ENCODE results near the gene RNF4. TPM values are rescaled to one million over a fixed set of nuclear protein-coding genes. Genes with fewer than 3 reads are reported as not detected.
"Not testable (repeated sequence)": the region's sequence is repeated elsewhere in the genome, so short reads cannot be mapped to it uniquely, and the experiment has no call there.

RNF4 gene
- total and polyA plus RNA-seq, 2 experiments from 2014 or later = 63.1 to 66.5 TPM

DNA sequence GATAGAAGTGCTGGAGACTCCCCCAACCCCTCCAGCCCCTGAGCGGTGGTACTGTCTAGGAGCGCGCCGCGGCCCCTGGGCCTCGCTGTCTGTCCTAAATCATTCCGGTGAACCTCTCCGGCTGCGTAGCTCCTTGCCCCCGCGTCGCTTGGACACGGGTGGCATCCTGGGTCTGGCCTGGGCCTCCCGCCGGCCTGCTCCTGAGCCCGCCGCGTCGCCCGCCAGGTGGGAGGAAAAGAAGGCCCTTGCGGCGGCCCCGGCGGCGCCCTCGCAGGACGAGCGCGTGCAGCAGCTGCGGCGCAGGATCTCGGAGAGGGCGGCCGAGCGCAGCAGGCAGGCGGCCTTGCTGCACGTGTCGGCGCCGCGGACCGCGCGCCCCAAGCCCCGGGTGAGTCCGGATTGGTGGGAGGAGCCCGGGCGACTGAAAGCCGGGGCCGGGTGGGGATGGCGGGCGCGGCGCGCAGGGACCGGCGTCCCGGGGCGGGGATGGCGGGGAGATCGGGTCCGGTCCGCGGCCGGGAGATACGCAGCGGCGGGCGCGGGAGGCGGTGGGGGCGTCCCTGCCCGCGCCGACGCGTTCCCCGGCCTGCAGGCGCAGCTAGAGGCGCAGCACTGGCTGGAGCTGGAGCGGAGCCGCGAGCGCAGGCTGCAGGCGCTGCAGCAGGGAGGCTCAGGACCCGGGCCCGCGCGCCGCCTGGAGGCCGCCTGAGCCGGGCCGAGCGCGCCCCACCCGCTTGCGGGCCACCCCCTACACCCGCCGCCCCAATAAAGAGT lies 6.5 kb upstream of the RNF4 start:
- Histone ChIP-seq H3K4me1 (ENCODE audit: insufficient read depth) (no peaks in the 10 kb centered on the region), H3K79me2 (ENCODE audit: insufficient read depth) (peaks cover 10% of the 10 kb centered on the region), H3K36me3 (ENCODE audit: low read depth) (no peaks in the 10 kb centered on the region), H3K9me2 (ENCODE audit: insufficient read depth) (no peaks in the 10 kb centered on the region), H3K4me2 (ENCODE audit: unreplicated experiment) (peak overlapping the region; percentile 81), H4K20me1 (ENCODE audit: insufficient read depth) (no peaks in the 10 kb centered on the region), H3K27ac (no peak overlapping the region), H2AFZ (peak overlapping the region; percentile 75), H3K4me3 (peak overlapping the region; percentile 70), H3F3A (ENCODE audit: insufficient read depth) (no peaks in the 10 kb centered on the region), H3K9me3 (ENCODE audit: low read depth) (no peaks in the 10 kb centered on the region), H3K27me3 (replicated peaks; ENCODE audit: insufficient read depth) (no peaks in the 10 kb centered on the region), H3K9ac (peak overlapping the region; percentile 62)
- in situ Hi-C loops (cut with MboI) = no loop called here
- TF ChIP-seq EZH2 (IDR thresholded peaks at IDR 0.05; ENCODE audit: insufficient read depth, poor library complexity, severe bottlenecking) = no peak
- no peak for TF ChIP-seq EZH2phosphoT487 (IDR thresholded peaks at IDR 0.05; ENCODE audit: insufficient read depth, low read depth)
- peak; percentile 87 for DNase-seq
- 8 to 16% methylated on average over 37 to 90 of the region's 99 CpGs for WGBS, 2 experiments (ENCODE audit: low coverage in 1 of 2, low lambda C conversion rate in 2 of 2, missing lambda C conversion rate in 2 of 2)

DNA sequence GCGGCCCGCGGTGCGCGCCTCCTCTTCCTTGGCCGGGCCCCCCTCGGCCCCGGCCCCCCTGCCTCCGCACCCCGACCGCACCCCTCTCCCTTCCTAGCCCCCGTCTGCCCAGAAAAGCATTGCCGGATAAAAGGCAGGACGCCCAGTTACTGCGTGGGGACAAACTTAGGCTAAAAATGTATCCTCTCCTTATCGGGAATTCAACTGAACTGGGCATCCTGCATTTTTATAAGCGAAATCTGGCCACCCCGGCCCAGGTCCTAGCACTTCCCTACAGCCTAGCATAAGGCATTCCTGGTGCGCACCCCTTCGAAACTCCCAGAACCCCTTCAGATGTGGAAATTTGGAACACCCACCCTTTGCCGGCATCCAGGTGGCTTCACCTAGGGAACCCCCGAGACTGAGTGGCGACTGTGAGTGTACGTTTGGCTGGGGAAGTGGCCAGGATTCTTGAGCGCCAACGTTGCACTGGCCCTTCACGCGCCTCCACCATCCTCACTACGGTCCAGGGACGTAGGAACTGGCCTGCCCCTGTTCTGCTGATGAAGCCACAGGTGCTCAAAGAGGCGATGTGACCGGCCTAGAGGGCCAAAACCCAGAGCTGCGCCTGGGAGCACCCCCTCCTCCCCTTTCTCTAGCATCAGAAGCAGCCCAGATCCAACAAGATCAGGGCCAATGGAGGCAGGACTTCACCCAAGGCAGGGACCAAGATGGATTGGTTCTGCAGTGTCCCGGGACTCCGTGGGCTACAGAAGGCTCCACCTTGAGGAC lies 5.7 kb upstream of the RNF4 start:
- H3K9me3 ChIP-seq (ENCODE audit: low read depth) = no peaks in the 10 kb centered on the region
- peaks cover 17% of the 10 kb centered on the region for H3K79me2 ChIP-seq (ENCODE audit: insufficient read depth)
- H2AFZ ChIP-seq = peak overlapping the region; percentile 75
- peak overlapping the region; percentile 62 for H3K9ac ChIP-seq
- H4K20me1 ChIP-seq (ENCODE audit: insufficient read depth) = no peaks in the 10 kb centered on the region
- in situ Hi-C loops (cut with MboI) = no loop called here
- H3F3A ChIP-seq (ENCODE audit: insufficient read depth) = no peaks in the 10 kb centered on the region
- WGBS, 2 experiments (ENCODE audit: low coverage in 1 of 2, low lambda C conversion rate in 2 of 2, missing lambda C conversion rate in 2 of 2) = 35 to 42% methylated on average over 27 to 32 of the region's 35 CpGs
- H3K36me3 ChIP-seq (ENCODE audit: low read depth) = no peaks in the 10 kb centered on the region
- peak overlapping the region; percentile 81 for H3K4me2 ChIP-seq (ENCODE audit: unreplicated experiment)
- H3K4me3 ChIP-seq = peak overlapping the region; percentile 70
- H3K27me3 ChIP-seq (replicated peaks; ENCODE audit: insufficient read depth) = no peaks in the 10 kb centered on the region
- peak; percentile 23 for DNase-seq
- no peaks in the 10 kb centered on the region for H3K9me2 ChIP-seq (ENCODE audit: insufficient read depth)
- TF ChIP-seq EZH2phosphoT487 (IDR thresholded peaks at IDR 0.05; ENCODE audit: insufficient read depth, low read depth) (no peak), EZH2 (IDR thresholded peaks at IDR 0.05; ENCODE audit: insufficient read depth, poor library complexity, severe bottlenecking) (no peak)
- H3K27ac ChIP-seq = no peak overlapping the region
- 0 out of 2 replicates have a peak, but pooled peaks cover 6% of the 10 kb centered on the region for H3K4me1 ChIP-seq (ENCODE audit: insufficient read depth)

DNA sequence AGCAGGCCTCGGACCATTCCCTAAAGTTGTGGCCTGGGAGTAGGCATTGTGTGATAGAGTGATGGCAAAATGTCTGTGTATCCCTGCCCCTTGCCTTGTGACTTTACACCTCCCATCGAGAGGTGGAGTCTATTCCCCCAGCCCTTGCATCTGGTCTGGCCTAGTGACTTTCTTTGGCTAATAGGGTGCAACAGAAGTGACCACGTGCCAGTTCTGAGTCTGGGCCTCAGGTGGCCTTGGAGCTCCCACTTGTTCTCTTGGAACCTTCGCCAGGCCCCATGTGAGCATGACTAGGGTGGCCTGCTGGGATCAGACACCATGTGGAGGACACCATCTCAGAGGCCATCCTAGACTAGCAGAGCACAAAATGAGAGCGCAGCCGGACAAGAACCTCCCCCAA lies 3.9 kb upstream of the RNF4 start:
- no peak for DNase-seq
- no peaks in the 10 kb centered on the region for H3K27me3 ChIP-seq (replicated peaks; ENCODE audit: insufficient read depth)
- no peaks in the 10 kb centered on the region for H3K9me3 ChIP-seq (ENCODE audit: low read depth)
- H3K79me2 ChIP-seq (ENCODE audit: insufficient read depth) = peaks cover 33% of the 10 kb centered on the region
- WGBS, 2 experiments (ENCODE audit: low coverage in 1 of 2, low lambda C conversion rate in 2 of 2, missing lambda C conversion rate in 2 of 2) = 78 to 86% methylated on average over 6 of the region's 6 CpGs
- no peak for TF ChIP-seq EZH2 (IDR thresholded peaks at IDR 0.05; ENCODE audit: insufficient read depth, poor library complexity, severe bottlenecking)
- TF ChIP-seq EZH2phosphoT487 (IDR thresholded peaks at IDR 0.05; ENCODE audit: insufficient read depth, low read depth) = no peak
- no peaks in the 10 kb centered on the region; the same call in 1 of the 2 replicates for H4K20me1 ChIP-seq (ENCODE audit: insufficient read depth)
- no peak overlapping the region for H2AFZ ChIP-seq
- H3K4me1 ChIP-seq (ENCODE audit: insufficient read depth) = 0 out of 2 replicates have a peak, but pooled peaks cover 6% of the 10 kb centered on the region
- no peaks in the 10 kb centered on the region for H3K36me3 ChIP-seq (ENCODE audit: low read depth)
- H3K9ac ChIP-seq = no peak overlapping the region
- H3F3A ChIP-seq (ENCODE audit: insufficient read depth) = peaks cover 3% of the 10 kb centered on the region
- no peak overlapping the region for H3K4me2 ChIP-seq (ENCODE audit: unreplicated experiment)
- no peak overlapping the region for H3K4me3 ChIP-seq
- H3K9me2 ChIP-seq (ENCODE audit: insufficient read depth) = no peaks in the 10 kb centered on the region
- in situ Hi-C loops (cut with MboI) = no loop called here
- no peak overlapping the region for H3K27ac ChIP-seq

DNA sequence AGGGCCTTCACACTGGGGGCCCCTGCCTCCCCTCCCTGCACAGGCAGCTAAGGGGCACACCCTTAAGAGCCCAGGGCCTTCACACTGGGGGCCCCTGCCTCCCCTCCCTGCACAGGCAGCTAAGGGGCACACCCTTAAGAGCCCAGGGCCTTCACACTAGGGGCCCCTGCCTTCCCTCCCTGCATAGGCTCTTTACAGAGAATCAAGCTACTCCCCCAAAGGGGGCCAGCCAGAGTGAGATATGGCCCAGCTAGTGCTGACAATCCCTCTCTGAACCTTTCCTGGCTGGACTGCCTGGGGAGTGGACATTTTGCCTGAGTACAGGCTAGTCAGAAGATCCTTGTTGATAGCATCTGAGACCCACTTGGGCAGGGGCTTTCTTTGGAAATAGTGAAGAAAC lies 3.4 kb upstream of the RNF4 start:
- H2AFZ ChIP-seq; H3K4me2 ChIP-seq (ENCODE audit: unreplicated experiment); H3F3A ChIP-seq (ENCODE audit: insufficient read depth); in situ Hi-C loops (cut with MboI); H3K9ac ChIP-seq; H3K9me3 ChIP-seq (ENCODE audit: low read depth); H3K27me3 ChIP-seq (replicated peaks; ENCODE audit: insufficient read depth); DNase-seq; H3K9me2 ChIP-seq (ENCODE audit: insufficient read depth); H3K36me3 ChIP-seq (ENCODE audit: low read depth); H3K27ac ChIP-seq; H3K4me3 ChIP-seq; H4K20me1 ChIP-seq (ENCODE audit: insufficient read depth): not testable (repeated sequence)
- Histone ChIP-seq H3K79me2 (ENCODE audit: insufficient read depth) (peaks cover 38% of the 10 kb centered on the region), H3K4me1 (ENCODE audit: insufficient read depth) (peaks cover 11% of the 10 kb centered on the region; the same call in 1 of the 2 replicates)

Measured in GM23248 (cell line).